Stimulated activated naive CD8-positive, alpha-beta T cell treated with anti-CD3 and anti-CD28 coated beads, Interleukin-15, Interleukin-2, amounts not matched to agents 100 ng/mL and 50 ng/mL, for 24 hours (primary cell): ENCODE results near the gene PAMR1.

Source experiments
- H3K27ac Mint-ChIP-seq: one replicate; pipeline ENCODE4 v1.8.0; 2021; ENCODE audit warnings: mild to moderate bottlenecking, mixed read lengths
- H3K27me3 Mint-ChIP-seq: one replicate; pipeline ENCODE4 v1.8.0; 2021; ENCODE audit warnings: mixed read lengths
- H3K36me3 Mint-ChIP-seq: one replicate; pipeline ENCODE4 v1.8.0; 2021; ENCODE audit warnings: low read depth, mixed read lengths
- H3K4me1 Mint-ChIP-seq: one replicate; pipeline ENCODE4 v1.8.0; 2021; ENCODE audit warnings: low read depth, mixed read lengths
- H3K4me3 Mint-ChIP-seq: one replicate; pipeline ENCODE4 v1.8.0; 2021; ENCODE audit warnings: mild to moderate bottlenecking, mixed read lengths
- H3K9me3 Mint-ChIP-seq: one replicate; pipeline ENCODE4 v1.8.0; 2021; ENCODE audit warnings: mixed read lengths

PAMR1 gene, protein sequence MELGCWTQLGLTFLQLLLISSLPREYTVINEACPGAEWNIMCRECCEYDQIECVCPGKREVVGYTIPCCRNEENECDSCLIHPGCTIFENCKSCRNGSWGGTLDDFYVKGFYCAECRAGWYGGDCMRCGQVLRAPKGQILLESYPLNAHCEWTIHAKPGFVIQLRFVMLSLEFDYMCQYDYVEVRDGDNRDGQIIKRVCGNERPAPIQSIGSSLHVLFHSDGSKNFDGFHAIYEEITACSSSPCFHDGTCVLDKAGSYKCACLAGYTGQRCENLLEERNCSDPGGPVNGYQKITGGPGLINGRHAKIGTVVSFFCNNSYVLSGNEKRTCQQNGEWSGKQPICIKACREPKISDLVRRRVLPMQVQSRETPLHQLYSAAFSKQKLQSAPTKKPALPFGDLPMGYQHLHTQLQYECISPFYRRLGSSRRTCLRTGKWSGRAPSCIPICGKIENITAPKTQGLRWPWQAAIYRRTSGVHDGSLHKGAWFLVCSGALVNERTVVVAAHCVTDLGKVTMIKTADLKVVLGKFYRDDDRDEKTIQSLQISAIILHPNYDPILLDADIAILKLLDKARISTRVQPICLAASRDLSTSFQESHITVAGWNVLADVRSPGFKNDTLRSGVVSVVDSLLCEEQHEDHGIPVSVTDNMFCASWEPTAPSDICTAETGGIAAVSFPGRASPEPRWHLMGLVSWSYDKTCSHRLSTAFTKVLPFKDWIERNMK

DNA sequence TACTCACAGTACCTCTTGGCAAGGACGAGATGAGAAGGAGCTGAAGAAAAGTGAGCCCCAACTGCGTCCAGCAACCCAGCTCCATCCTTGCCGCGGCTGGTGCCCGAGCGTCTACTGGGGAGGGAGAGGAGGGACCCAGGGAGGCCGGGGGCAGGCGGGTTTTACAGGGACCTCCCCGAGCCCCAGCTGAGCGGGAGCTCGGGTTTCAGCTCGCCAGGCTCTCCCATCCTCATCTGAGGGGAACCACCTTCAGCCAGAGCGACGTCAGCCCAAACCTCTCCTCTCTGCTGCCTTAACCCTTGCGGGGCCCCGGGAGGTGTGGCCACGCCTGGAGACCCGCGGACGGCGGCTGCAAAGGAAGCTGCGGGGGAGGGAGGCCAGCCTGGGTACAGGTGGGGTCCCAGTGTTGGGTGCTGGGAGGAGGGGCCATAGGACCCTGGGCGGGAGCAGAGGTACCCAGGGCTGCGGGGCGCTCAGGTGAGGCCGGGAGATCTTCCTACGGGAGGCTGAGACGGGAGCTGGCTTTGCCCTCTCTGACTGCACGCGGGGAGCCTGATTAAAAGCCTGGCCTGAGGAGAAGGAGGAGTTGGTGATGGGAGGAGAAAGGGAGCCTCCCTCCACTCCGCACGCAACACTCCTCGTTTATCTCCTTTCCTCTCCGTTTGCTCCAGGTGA lies at the start of gene PAMR1:
Gene PAMR1, minus strand, starts transcription at position 116 of the 675 bp plus-strand sequence. Its CDS starts 31 bp downstream, at position 85.
- H3K4me3 Mint-ChIP-seq: no peak within 1 kb of the TSS
- no peaks in the 10 kb centered on the region for H3K4me1 Mint-ChIP-seq
- no peaks in the 10 kb centered on the region for H3K36me3 Mint-ChIP-seq
- H3K27ac Mint-ChIP-seq: no peak within 1 kb of the TSS
- no peaks in the 10 kb centered on the region for H3K9me3 Mint-ChIP-seq
- peaks cover 61% of the 10 kb centered on the region for H3K27me3 Mint-ChIP-seq

DNA sequence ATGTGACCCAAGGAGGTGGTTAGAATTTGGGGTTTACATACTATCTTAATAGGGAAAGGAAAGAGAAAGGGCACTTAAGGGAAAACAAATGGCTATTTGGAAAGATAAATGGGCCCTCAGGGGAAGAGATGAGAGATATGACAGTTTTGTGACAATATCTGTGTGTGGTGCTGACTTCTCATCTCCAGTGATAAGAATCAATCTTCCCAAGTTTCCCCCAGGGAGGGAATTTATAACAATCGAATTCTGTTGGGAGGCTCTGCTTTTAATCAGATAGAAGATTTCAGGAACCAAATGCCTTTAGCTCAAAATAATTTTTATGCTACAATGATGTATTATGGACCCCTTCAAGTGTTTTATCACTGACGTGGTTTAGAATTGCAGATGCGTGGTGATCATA lies 46.3 kb upstream of the PAMR1 start:
- no peaks in the 10 kb centered on the region for H3K4me1 Mint-ChIP-seq
- H3K27me3 Mint-ChIP-seq: peaks cover 32% of the 10 kb centered on the region
- peaks cover 11% of the 10 kb centered on the region for H3K9me3 Mint-ChIP-seq
- H3K36me3 Mint-ChIP-seq: no peaks in the 10 kb centered on the region
- no peak overlapping the region for H3K27ac Mint-ChIP-seq
- H3K4me3 Mint-ChIP-seq: no peak overlapping the region

DNA sequence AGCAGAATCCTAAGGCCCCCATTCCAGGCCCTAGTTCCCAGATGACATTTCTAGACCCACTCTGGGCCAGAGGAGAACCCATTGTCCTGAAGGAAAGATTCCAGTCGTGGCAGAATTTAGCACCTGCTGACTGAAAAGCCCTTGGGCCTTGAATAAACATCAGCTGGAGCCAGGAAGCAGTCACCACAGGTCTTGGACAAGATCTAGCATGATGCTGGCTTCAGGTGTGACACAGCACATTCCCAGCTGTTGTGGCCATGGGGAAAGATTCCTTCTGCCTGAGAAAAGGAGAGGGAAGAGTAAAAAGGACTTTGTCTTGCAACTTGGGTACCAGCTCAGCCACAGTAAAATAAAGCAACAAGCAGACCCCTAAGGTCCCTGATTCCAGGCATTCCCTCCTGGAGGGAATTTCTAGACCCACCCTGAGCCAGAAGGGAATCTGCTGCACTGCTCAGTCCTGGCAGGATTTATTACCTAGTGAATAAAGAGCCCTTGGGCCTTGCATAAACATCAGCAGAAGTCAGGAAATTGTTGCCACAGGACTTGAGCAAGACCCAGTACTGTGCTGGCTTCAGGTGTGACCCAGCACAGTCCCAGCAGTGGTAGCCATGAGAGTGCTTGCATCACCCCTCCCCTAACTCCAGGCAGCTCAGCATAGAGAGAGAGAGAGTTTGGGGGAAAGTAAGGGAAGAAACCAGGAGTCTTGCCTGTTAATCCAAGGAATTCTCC lies 42.5 kb upstream of the PAMR1 start:
- H3K4me3 Mint-ChIP-seq: no peak overlapping the region
- H3K27me3 Mint-ChIP-seq: peaks cover 35% of the 10 kb centered on the region
- H3K27ac Mint-ChIP-seq: no peak overlapping the region
- no peaks in the 10 kb centered on the region for H3K4me1 Mint-ChIP-seq
- no peaks in the 10 kb centered on the region for H3K36me3 Mint-ChIP-seq
- peaks cover 11% of the 10 kb centered on the region for H3K9me3 Mint-ChIP-seq

DNA sequence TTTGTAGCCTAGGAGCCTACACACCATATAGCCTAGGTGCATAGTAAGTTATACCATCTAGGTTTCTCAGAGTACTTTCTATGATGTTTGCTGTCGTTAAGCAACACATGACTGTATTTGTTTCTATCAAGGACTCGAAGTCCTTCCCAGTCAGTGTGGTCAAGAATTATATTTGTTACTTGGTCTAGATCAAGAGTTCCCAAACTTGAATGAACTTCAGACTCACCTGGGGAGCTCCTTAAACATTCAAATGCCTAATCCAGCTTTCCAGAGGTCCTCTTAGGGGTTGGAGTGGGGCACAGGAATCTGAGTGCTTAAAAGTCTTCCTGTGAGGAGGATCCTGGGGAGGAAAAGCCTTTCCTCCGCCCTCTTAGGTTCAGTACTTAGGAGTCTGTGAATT lies 41.5 kb upstream of the PAMR1 start:
- Mint-ChIP-seq H3K36me3 (no peaks in the 10 kb centered on the region), H3K9me3 (peaks cover 11% of the 10 kb centered on the region), H3K4me3 (no peak overlapping the region), H3K27me3 (peaks cover 42% of the 10 kb centered on the region), H3K4me1 (no peaks in the 10 kb centered on the region), H3K27ac (no peak overlapping the region)

DNA sequence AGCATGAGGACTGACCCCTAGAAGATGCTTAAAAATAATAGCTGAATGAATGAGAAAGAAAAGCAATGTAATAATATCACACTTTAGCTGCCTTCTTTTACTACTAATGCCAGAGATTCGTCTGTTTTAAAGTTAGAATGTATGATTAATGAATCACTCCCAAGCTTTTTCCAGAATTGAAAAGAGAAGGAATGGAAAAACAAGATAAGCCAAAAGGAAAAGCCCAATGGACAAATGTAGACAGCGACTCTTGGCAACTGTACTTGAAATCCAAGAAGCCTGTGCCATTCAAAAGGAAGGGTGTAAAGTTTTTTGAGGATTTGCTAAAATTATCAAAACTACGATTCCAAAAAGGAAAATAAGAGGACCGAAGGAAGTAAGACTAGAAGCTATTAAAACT lies 40.8 kb upstream of the PAMR1 start:
- peaks cover 44% of the 10 kb centered on the region for H3K27me3 Mint-ChIP-seq
- H3K4me3 Mint-ChIP-seq: no peak overlapping the region
- H3K9me3 Mint-ChIP-seq: peaks cover 11% of the 10 kb centered on the region
- no peak overlapping the region for H3K27ac Mint-ChIP-seq
- H3K36me3 Mint-ChIP-seq: no peaks in the 10 kb centered on the region
- H3K4me1 Mint-ChIP-seq: no peaks in the 10 kb centered on the region

DNA sequence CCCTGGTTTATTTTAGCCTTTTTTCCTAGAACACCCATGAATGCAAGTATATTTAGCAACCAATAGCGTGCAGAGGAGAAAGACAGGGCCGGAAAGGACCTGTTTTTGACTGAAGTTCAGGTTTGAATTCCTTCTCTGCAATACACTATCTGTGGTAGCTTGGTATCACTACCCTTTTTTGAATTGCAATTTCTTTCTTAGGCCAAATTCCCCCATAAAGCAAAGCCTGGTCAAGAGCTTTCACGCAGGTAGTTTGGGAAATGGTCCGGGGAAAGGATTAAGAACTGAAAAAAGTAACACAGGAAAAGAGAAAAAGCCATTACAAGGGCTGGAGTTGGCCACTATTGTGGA lies 38.8 kb upstream of the PAMR1 start:
- H3K9me3 Mint-ChIP-seq: peaks cover 3% of the 10 kb centered on the region
- H3K4me3 Mint-ChIP-seq: no peak overlapping the region
- peaks cover 47% of the 10 kb centered on the region for H3K27me3 Mint-ChIP-seq
- H3K27ac Mint-ChIP-seq: no peak overlapping the region
- H3K36me3 Mint-ChIP-seq: no peaks in the 10 kb centered on the region
- H3K4me1 Mint-ChIP-seq: no peaks in the 10 kb centered on the region

DNA sequence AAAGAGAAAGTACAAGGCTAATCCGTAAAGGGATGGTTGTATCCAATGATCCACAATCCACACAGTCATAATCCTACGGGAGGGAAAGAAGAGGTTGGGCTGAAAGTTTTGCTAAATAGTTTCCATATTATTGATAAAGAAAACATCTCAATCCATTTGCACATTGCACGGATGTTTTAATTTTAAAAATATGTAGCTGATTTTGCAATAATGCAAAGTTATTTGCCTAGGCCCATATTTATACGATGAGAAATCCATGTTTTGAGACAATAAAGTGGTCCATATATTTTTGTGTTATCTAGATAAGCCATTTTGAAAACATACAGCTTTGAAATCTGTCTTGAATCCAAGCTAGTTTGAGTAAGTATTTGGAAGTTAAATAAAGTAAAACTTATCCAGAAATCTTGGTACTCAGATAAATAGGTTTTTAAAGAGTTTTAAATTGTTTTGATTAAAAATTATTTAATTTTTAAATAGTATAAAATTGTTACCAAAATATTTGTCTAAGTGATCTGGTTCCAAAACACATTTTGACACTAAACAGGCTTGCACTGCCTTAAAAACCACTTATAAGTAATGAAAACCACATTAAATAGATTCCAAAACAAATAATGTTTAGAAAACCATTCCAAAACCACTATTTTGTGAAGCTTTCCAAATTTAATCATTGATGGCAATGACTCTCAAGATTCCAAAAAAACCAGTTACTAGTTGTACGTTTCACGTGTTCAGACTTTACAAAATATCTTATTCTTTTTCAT lies 38.2 kb upstream of the PAMR1 start:
- Mint-ChIP-seq H3K4me3 (no peak overlapping the region), H3K36me3 (no peaks in the 10 kb centered on the region), H3K4me1 (no peaks in the 10 kb centered on the region), H3K27me3 (peaks cover 47% of the 10 kb centered on the region), H3K9me3 (no peaks in the 10 kb centered on the region), H3K27ac (no peak overlapping the region)

DNA sequence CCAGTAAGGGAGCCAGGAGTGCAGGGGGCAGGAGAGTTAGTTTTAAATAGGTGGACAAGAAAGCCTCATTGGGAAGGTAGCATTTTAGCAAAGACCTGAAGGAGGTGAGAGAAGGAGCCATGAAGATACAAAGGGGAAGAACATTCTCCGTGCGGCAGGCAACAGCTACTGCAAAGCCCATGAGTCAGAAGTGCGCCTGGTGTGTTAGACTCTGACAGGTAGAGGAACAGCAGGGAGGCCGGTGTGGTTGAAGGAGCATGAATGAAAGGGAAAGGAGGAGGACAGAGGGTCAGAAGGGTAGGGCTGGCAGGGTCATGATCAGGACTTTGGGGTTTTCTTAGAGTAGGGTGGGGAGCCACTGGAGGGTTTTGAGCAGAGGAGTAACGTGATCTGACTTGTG lies 34.5 kb upstream of the PAMR1 start:
- peaks cover 39% of the 10 kb centered on the region for H3K27me3 Mint-ChIP-seq
- no peak overlapping the region for H3K27ac Mint-ChIP-seq
- no peak overlapping the region for H3K4me3 Mint-ChIP-seq
- no peaks in the 10 kb centered on the region for H3K36me3 Mint-ChIP-seq
- no peaks in the 10 kb centered on the region for H3K4me1 Mint-ChIP-seq
- H3K9me3 Mint-ChIP-seq: no peaks in the 10 kb centered on the region

DNA sequence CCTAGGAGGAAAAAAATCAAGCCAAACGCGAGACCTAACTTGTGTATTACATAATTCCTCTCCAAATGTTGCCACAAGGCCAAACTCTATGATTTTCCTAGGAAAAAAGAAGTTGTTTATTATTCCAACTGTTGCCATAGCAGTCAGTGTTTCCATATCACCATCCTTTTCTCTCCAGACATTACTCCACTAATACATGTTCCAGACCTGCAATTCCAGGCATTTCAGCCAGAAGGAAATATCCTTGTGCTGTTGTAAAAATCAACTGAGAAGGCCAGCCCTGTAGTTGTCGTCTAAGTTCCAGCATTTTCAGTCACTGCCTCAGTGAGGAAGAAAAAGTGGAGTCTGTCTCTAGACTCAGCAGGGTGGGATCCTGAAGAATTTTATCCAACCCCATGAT lies 33.1 kb upstream of the PAMR1 start:
- H3K36me3 Mint-ChIP-seq: no peaks in the 10 kb centered on the region

DNA sequence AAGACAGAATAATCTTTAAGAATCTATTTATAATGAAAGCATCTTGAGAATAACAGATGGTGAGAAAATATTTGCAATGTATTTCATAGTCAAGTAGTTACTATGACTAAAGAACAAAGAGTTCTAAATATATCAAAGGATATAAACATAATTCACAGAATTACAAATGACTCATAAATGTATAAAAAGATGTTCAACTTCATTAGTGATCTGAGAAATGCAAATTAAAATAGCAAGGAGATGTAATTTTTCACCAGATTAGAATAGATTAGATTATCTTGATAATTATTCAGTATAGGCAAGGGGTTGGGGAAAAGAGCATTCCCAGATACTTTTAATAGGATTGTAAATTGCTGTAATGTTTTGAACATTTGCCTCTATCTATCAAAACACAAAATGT lies 30.1 kb upstream of the PAMR1 start:
- no peaks in the 10 kb centered on the region for H3K9me3 Mint-ChIP-seq
- no peaks in the 10 kb centered on the region for H3K4me1 Mint-ChIP-seq
- H3K36me3 Mint-ChIP-seq: no peaks in the 10 kb centered on the region
- peaks cover 17% of the 10 kb centered on the region for H3K27me3 Mint-ChIP-seq
- H3K4me3 Mint-ChIP-seq: no peak overlapping the region
- no peak overlapping the region for H3K27ac Mint-ChIP-seq

More for the DNA sequence above, 33.1 kb upstream of the PAMR1 start:
- no peak overlapping the region for H3K4me3 Mint-ChIP-seq
- H3K4me1 Mint-ChIP-seq: no peaks in the 10 kb centered on the region
- H3K27me3 Mint-ChIP-seq: peaks cover 36% of the 10 kb centered on the region
- H3K27ac Mint-ChIP-seq: no peak overlapping the region
- H3K9me3 Mint-ChIP-seq: no peaks in the 10 kb centered on the region

DNA sequence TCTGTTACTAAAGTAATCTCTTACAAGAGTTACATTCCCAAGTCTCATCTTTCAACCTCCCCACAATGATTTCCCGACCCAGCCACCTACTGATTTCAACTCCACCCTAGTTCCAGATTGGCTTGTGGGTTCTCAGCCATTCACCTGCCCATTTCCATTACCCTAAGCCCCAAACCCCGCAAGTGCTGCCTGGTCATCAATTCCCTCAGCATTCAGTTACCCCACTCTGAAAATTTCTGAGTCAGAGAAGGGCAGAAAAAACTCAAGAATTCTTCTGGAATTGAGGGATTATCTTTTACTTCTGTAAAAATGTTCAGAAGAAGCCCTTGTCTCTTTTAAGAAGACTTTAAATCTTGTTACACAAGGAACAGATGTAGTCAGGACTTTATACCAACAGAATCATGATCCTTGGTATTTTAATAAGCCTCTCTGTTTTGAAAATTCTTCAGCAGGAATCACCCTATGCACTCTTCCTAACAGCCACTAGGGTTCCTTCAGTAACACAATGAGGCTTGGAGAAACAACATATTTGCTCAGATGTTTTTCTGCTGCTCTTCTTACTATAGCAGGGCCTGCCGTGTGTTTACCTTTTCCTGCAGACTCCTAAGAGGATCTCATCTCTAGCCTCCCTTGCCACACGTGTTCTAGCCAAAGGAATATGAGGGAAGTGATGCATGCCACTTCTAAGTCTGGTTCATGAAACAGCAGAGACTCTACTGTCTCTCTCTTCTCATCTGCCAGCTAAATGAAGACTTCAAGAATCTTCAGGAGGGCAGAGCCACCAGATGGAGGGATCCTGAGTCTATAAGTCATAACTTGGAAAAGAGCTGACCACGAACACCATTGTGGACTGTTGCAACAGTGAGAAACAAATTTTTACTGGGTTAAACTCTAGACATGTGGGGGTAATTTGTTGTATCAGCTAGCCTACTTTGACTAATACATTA lies 29.3 kb upstream of the PAMR1 start:
- H3K9me3 Mint-ChIP-seq: no peaks in the 10 kb centered on the region
- no peak overlapping the region for H3K27ac Mint-ChIP-seq
- H3K27me3 Mint-ChIP-seq: peaks cover 13% of the 10 kb centered on the region
- H3K36me3 Mint-ChIP-seq: no peaks in the 10 kb centered on the region
- no peaks in the 10 kb centered on the region for H3K4me1 Mint-ChIP-seq
- no peak overlapping the region for H3K4me3 Mint-ChIP-seq

DNA sequence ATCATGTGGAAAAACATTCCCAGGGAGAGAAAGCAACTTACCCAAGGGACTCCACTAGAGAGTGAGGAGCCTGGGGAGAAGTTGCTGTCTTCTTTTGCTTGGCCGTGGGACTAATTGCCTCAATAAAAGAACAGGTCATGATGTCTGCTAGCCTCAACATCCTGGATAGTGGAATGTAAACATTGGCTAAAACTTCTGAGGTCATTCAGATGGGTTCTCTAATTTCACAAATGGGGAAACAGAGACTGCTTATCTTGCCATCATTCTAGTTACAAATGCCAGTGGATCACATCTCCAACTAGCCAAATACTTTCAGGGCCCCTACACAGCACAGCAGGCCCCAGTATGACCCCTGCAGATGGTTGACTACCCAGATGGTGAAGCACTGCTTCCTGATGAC lies 28.4 kb upstream of the PAMR1 start:
- Mint-ChIP-seq H3K27ac (no peak overlapping the region), H3K27me3 (peaks cover 10% of the 10 kb centered on the region), H3K4me3 (no peak overlapping the region), H3K36me3 (no peaks in the 10 kb centered on the region), H3K4me1 (no peaks in the 10 kb centered on the region), H3K9me3 (no peaks in the 10 kb centered on the region)

DNA sequence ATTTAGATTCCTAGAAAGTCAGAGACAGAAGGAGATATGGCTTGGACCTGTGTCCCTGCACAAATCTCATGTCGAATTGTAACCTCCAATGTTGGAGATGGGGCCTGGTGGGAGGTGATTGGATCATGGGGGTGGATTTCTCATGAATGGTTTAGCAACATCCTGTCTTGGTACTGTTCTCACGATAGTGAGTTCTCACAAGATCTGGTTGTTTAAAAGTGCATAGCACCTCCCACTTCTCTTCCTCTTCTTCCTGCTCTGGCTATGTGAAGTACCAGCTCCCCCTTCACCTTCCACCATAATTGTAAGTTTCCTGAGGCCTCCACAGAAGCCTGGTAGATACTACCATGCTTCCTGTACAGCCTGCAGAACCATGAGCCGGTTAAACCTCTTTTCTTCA lies 27.6 kb upstream of the PAMR1 start:
- Mint-ChIP-seq H3K4me3 (no peak overlapping the region), H3K36me3 (no peaks in the 10 kb centered on the region), H3K27ac (no peak overlapping the region), H3K27me3 (peaks cover 10% of the 10 kb centered on the region), H3K4me1 (no peaks in the 10 kb centered on the region), H3K9me3 (no peaks in the 10 kb centered on the region)
